ENCODE data around the gene DDAH2.

DNA sequence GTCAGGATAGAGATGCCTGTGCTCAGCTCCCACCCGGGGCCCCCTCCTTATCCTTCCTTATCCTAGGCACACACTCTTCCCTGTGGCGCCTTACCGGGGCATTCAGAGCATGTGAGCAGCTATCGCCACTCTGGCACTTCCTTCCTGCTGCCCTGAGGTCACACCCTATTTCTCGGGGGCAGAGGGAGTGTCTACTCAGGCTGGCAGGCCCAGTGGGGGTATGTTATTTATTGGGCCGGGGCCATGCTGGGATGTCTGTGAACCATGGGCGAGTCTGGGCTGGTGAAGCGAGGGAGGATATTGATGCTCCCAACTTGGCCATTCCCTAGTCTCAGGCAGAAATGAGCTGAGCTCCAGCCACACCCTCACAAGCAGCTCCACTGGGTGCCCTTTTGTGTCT lies 17.9 kb downstream of the DDAH2 start:
- TF ChIP-seq POLR2A (IDR thresholded peaks at IDR 0.05; ENCODE audit: low read depth, low read length) (no peak), STAT1 (conservative IDR thresholded peaks at IDR 0.05) (no peak), ATF7 (IDR thresholded peaks at IDR 0.05; ENCODE audit: low read depth) (no peak)
- TF ChIP-seq, protein P1, sequence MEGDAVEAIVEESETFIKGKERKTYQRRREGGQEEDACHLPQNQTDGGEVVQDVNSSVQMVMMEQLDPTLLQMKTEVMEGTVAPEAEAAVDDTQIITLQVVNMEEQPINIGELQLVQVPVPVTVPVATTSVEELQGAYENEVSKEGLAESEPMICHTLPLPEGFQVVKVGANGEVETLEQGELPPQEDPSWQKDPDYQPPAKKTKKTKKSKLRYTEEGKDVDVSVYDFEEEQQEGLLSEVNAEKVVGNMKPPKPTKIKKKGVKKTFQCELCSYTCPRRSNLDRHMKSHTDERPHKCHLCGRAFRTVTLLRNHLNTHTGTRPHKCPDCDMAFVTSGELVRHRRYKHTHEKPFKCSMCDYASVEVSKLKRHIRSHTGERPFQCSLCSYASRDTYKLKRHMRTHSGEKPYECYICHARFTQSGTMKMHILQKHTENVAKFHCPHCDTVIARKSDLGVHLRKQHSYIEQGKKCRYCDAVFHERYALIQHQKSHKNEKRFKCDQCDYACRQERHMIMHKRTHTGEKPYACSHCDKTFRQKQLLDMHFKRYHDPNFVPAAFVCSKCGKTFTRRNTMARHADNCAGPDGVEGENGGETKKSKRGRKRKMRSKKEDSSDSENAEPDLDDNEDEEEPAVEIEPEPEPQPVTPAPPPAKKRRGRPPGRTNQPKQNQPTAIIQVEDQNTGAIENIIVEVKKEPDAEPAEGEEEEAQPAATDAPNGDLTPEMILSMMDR (IDR thresholded peaks at IDR 0.05 in 2 of 3, conservative IDR thresholded peaks at IDR 0.05 in 1 of 3; ENCODE audit: control insufficient read depth in 2 of 3, extremely low read depth in 1 of 3, insufficient read depth in 1 of 3, low read depth in 3 of 3, low read length in 3 of 3) = no peak
